Activated naive CD4-positive, alpha-beta T cell treated with anti-CD3 and anti-CD28 coated beads, Interleukin-2, amount 10 ng/mL, durations not matched to agents 7 days and 5 days (primary cell): ENCODE data around the gene TNFRSF1A.
"Not testable (repeated sequence)": the region's sequence is repeated elsewhere in the genome, so short reads cannot be mapped to it uniquely, and the experiment has no call there.

Source experiments
- CTCF ChIA-PET: fragments of 350-600 bp; sonication (Branson Sonifier 250); formaldehyde crosslinking; loops from one replicate; lab custom pipeline; 2021; ENCODE audit warnings: antibody characterized with exemption; lab: Charles Lee
- DNase-seq: peaks from one replicate; pipeline ENCODE4 v3.0.0-alpha.2; 2020
- H3K27ac Mint-ChIP-seq: one replicate; pipeline ENCODE4 v1.8.0; 2021; ENCODE audit warnings: mild to moderate bottlenecking, moderate library complexity, mixed read lengths
- H3K27me3 Mint-ChIP-seq: one replicate; pipeline ENCODE4 v1.8.0; 2021; ENCODE audit warnings: mild to moderate bottlenecking, mixed read lengths
- H3K36me3 Mint-ChIP-seq: one replicate; pipeline ENCODE4 v1.8.0; 2021; ENCODE audit warnings: mixed read lengths
- H3K4me1 Mint-ChIP-seq: one replicate; pipeline ENCODE4 v1.8.0; 2021; ENCODE audit warnings: mixed read lengths
- H3K4me3 Mint-ChIP-seq: one replicate; pipeline ENCODE4 v1.8.0; 2021; ENCODE audit warnings: mild to moderate bottlenecking, moderate library complexity, mixed read lengths
- H3K9me3 Mint-ChIP-seq: one replicate; pipeline ENCODE4 v1.8.0; 2021; ENCODE audit warnings: mixed read lengths

TNFRSF1A gene

DNA sequence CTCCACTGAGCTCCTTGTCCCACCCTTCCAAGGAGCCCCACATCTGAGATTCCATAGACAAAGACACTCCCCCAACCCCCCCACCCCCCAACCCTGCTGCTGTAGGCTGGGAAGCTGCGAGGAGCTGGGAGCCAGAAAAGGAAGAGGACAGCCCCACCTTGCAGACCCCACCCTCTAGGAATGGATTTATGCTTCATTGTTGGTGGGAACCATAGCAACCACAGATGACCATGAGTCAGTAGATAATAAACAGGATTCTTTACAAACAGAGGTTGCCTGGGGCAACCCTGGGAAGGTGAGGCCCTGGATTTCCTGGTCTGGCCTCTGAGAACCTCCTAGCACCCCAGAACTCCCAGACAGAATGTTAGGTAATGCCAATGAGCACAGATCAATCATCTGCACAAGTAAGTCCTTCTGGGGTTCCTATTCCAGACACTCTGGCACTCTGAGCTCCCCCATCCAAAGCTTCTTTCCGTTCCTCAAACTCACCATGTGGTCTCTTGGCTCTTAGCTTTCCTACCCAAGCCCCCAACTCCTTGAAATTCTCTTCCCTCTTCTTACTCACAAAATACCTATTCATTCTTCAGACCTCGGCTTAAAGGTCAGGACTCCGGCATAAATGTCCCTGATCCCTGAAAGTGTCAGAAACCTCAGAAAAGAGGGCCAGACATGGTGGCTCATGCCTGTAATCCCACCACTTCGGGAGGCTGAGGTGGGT lies 46.6 kb downstream of the TNFRSF1A start:
- no peaks in the 10 kb centered on the region for H3K4me1 Mint-ChIP-seq
- H3K27ac Mint-ChIP-seq = no peak overlapping the region
- CTCF ChIA-PET = interaction anchor here (1.3 to 1.6 kb wide), 3 partner anchors 9 to 16 kb away, joined by 3 to 4 read pairs (median 3); no protein-coding TSS in a partner anchor
- no peaks in the 10 kb centered on the region for H3K36me3 Mint-ChIP-seq
- DNase-seq = no peak
- H3K27me3 Mint-ChIP-seq = peaks cover 43% of the 10 kb centered on the region
- H3K9me3 Mint-ChIP-seq = no peaks in the 10 kb centered on the region
- no peak overlapping the region for H3K4me3 Mint-ChIP-seq

DNA sequence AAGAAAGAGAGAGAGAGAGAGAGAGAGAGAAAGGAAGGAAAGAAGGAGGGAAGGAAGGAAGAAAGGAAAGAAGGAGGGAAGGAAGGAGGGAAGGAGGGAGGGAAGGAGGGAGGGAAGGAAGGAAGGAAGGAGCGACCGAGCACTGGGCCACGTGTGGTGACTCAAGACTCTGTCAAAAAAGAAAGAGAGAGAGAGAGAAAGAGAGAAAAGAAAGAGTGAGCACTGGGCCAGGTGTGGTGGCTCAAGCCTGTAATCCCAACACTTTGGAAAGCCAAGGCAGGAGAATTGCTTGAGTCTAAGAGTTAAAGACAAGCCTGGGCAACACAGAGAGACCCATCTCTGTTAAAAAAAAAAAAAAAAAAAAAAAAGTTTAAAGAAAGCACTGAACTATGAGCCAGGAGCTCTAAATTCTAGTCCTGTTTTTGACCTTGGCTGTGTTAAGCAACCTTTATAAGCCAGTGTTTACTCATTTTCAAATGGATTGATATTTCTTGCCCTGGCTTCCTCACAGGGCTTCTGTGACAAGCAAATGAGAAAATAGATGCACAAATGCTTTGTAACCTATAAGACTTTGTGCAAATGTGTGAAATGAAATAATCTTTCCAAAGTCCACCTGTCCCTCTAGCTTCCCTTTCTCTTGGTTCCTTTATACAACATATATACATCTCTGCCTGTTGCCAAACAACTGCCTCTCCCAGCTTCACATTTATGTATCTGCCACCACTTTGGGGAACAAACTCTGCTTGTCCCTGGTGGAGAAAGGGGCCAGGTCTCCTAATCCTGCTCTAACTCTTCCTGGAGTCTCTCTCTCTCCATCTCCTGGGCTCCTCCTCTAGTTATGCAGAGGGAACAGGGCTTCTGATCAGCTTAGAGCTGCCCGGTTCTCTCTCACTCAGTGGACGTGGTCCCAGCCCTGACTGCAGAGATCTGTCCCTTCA lies 47.5 kb downstream of the TNFRSF1A start:
- Mint-ChIP-seq H3K9me3 (no peaks in the 10 kb centered on the region), H3K27ac (no peak overlapping the region), H3K4me1 (no peaks in the 10 kb centered on the region), H3K4me3 (no peak overlapping the region), H3K27me3 (peaks cover 39% of the 10 kb centered on the region), H3K36me3 (no peaks in the 10 kb centered on the region)
- no peak for DNase-seq
- CTCF ChIA-PET = interaction anchor here (1.3 to 1.6 kb wide), 3 partner anchors 8 to 16 kb away, joined by 3 to 4 read pairs (median 3); no protein-coding TSS in a partner anchor

DNA sequence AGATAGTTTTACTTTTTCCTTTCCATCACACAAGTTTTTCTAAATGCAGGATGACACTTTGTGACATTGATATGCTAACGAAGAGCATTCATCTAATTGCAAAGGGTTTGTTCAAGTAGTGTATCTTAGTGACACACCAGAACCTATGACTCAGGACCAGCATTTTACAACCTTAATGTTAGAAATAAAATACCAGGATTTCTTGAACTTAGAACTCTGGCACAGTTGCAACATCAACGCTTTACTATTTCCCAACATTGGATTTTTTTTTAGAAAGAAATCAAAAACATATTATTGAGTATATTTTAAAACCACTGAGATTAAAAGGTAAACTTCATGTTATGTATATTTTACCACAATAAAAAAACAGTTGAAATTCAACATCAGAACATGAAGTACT lies 49.3 kb downstream of the TNFRSF1A start:
- CTCF ChIA-PET = no interaction called here
- Mint-ChIP-seq H3K27ac (no peak overlapping the region), H3K4me1 (no peaks in the 10 kb centered on the region), H3K36me3 (no peaks in the 10 kb centered on the region), H3K4me3 (no peak overlapping the region), H3K27me3 (peaks cover 30% of the 10 kb centered on the region), H3K9me3 (no peaks in the 10 kb centered on the region)
- no peak for DNase-seq

DNA sequence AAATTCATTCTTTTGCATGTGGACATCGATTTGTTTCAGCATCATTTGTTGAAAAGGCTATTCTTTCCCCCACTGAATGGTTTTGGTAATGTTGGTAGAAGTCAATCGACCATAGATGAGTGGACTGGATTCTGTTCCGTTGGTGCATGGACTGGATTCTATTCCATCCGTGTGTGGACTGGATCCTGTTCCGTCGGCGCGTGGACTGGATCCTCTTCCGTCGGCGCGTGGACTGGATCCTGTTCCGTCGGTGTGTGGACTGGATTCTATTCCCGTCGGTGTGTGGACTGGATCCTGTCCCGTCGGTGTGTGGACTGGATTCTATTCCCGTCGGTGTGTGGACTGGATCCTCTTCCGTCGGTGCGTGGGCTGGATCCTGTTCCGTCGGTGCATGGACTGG lies 52.0 kb downstream of the TNFRSF1A start:
- H3K4me1 Mint-ChIP-seq, H3K9me3 Mint-ChIP-seq, H3K4me3 Mint-ChIP-seq, H3K36me3 Mint-ChIP-seq, CTCF ChIA-PET, DNase-seq, H3K27ac Mint-ChIP-seq: not testable (repeated sequence)
- peaks cover 18% of the 10 kb centered on the region for H3K27me3 Mint-ChIP-seq

DNA sequence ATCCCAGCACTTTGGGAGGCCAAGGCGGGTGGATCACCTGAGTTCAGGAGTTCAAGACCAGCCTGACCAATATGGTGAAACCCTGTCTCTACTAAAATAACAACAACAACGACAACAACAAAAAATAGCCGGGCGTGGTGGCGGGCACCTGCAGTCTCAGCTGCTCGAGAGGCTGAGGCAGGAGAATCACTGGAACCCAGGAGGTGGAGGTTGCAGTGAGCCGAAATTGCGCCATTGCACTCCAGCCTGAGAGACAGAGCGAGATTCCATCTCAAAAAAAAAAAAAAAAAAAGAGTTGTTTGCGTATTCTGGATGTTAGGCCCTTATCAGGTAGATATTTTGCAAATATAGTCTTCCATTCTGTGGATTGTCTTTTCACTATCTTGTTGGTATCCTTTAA lies 52.8 kb downstream of the TNFRSF1A start:
- CTCF ChIA-PET, H3K27ac Mint-ChIP-seq, H3K9me3 Mint-ChIP-seq, DNase-seq, H3K4me3 Mint-ChIP-seq, H3K4me1 Mint-ChIP-seq, H3K36me3 Mint-ChIP-seq: not testable (repeated sequence)
- peaks cover 16% of the 10 kb centered on the region for H3K27me3 Mint-ChIP-seq

DNA sequence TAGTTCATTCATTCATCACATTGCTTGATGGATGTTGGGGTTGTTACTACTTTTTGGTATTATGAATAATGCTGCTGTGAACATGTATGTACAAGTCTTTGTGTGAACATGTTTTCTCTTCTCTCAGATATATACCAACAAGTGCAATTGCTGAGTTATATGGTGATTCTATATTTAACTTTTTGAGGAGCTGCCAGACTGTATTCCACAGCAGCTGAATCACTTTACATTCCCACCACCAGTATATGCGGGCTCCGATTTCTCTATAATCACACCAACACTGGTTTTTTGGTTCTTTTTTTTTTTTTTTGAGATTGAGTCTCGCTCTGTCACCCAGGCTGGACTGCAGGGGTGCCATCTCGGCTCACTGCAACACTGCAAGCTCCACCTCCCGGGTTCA lies 53.6 kb downstream of the TNFRSF1A start:
- no peak overlapping the region for H3K4me3 Mint-ChIP-seq
- no peaks in the 10 kb centered on the region for H3K4me1 Mint-ChIP-seq
- H3K27me3 Mint-ChIP-seq = peaks cover 14% of the 10 kb centered on the region
- no peak overlapping the region for H3K27ac Mint-ChIP-seq
- no peak for DNase-seq
- CTCF ChIA-PET = interaction anchor here (1.1 to 4.9 kb wide), 5 partner anchors 9 to 544 kb away, joined by 3 to 28 read pairs (median 4); no protein-coding TSS in a partner anchor
- no peaks in the 10 kb centered on the region for H3K9me3 Mint-ChIP-seq
- H3K36me3 Mint-ChIP-seq = no peaks in the 10 kb centered on the region

DNA sequence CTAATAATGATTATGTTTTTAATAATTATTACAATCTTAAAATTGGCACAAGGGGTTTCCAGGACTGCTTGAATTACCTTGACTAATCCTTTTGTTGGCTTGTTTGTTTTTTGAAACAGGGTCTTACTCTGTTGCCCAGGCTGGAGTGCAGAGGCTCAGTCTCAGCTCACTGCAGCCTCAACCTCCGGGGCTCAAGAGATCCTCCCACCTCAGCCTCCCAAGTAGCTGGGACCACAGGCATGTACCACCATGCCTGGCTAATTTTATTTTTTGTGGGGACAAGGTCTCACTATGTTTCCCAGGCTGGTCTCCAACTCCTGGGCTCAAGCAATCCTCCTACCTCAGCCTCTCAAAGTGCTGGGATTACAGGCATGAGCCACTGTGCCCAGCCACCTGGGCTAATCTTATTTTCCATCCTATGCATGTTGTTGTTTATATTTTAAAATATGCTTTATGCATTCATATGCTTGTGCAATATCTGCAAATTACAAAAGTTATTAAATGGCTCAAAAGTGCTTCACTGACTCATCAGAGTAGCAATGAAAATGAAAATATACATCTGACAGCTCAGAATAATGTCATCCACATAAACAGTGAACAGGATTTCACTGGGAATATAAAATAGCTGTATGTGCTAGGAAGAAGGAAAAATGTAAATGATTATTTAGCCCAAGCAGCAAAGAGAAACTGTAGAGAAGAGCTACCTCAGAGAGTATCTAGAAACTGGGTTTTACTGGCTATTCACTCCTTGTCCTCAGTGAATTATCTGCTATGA lies 56.2 kb downstream of the TNFRSF1A start:
- Mint-ChIP-seq H3K36me3 (no peaks in the 10 kb centered on the region), H3K27me3 (peaks cover 28% of the 10 kb centered on the region), H3K4me3 (no peak overlapping the region), H3K27ac (no peak overlapping the region), H3K9me3 (no peaks in the 10 kb centered on the region), H3K4me1 (no peaks in the 10 kb centered on the region)
- no peak for DNase-seq
- CTCF ChIA-PET = interaction anchor here (0.6 to 4.9 kb wide), 18 partner anchors 9 to 298 kb away, joined by 3 to 28 read pairs (median 4); no protein-coding TSS in a partner anchor

DNA sequence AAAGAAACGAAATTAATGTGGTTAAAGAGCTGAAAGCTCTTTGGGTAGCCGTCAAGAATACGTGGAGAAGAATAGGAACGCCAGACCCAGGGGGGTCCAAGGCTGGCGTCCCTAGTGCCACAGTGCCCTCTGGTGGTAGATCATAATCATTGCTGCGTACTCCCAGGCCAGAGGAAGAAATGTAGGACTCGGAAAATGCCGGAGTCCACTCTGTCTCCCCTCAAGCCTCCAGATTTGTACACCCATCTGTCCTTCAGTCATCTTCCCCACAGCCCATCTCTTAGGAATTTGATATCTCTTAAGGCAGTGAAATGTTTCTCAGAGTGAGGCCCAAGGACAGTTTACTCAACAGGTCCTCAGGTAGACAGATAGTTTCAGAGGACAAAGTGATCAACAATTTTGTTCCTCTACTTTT lies 56.8 kb downstream of the TNFRSF1A start:
- Mint-ChIP-seq H3K27me3 (peaks cover 35% of the 10 kb centered on the region), H3K9me3 (no peaks in the 10 kb centered on the region), H3K4me1 (no peaks in the 10 kb centered on the region), H3K27ac (no peak overlapping the region), H3K4me3 (no peak overlapping the region), H3K36me3 (no peaks in the 10 kb centered on the region)
- peak; percentile 69 for DNase-seq
- CTCF ChIA-PET = interaction anchor here (0.6 to 4.9 kb wide), 16 partner anchors 9 to 296 kb away, joined by 3 to 28 read pairs (median 4); no protein-coding TSS in a partner anchor

DNA sequence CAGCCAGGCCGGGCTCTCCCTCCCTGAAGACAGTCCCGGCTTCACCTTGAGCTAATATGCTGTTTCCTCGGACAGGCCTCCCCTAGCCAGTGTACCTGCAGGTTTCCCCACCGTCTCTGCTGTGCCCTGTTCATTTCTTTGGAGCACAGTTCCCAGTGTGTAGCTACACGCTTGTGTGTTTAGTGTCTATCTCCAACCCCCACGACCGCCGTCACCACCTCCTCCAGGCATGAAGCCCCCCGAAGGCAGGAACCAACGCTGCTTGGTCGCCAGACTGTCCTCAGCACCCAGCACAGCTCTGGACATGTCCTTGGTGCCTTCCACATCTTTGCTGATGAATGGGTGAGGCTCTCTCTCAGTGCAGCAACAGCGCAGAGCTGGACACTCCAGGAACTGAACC lies 57.6 kb downstream of the TNFRSF1A start:
- CTCF ChIA-PET = interaction anchor here (0.6 to 4.9 kb wide), 21 partner anchors 8 to 295 kb away, joined by 3 to 28 read pairs (median 4); no protein-coding TSS in a partner anchor
- Mint-ChIP-seq H3K4me1 (no peaks in the 10 kb centered on the region), H3K4me3 (no peak overlapping the region), H3K9me3 (no peaks in the 10 kb centered on the region), H3K27ac (no peak overlapping the region), H3K27me3 (peaks cover 43% of the 10 kb centered on the region), H3K36me3 (no peaks in the 10 kb centered on the region)
- DNase-seq = no peak

DNA sequence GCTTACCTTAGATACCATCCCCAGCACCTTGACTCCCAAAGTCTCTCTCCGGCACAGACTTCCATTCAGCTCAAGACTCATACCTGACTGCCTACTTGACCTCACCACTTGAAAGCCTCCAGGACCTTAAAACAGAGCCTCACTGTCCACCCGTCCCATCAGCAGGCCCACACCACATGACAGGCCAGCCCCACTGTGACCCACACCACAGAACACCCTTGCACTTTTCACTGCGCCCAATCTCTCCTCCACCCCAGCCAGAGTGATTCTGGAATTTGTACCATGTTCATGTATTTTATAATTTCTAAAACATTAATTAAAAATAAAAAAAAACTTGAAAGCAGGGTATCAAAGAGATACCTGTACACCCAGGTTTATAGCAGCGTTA lies 59.4 kb downstream of the TNFRSF1A start:
- CTCF ChIA-PET = interaction anchor here (2.1 to 3.2 kb wide), 3 partner anchors 85 to 89 kb away, joined by 10 to 15 read pairs (median 13); no protein-coding TSS in a partner anchor
- H3K4me3 Mint-ChIP-seq = no peak overlapping the region
- peaks cover 6% of the 10 kb centered on the region for H3K4me1 Mint-ChIP-seq
- H3K27me3 Mint-ChIP-seq = peaks cover 54% of the 10 kb centered on the region
- H3K36me3 Mint-ChIP-seq = no peaks in the 10 kb centered on the region
- no peak for DNase-seq
- H3K9me3 Mint-ChIP-seq = no peaks in the 10 kb centered on the region
- H3K27ac Mint-ChIP-seq = no peak overlapping the region

DNA sequence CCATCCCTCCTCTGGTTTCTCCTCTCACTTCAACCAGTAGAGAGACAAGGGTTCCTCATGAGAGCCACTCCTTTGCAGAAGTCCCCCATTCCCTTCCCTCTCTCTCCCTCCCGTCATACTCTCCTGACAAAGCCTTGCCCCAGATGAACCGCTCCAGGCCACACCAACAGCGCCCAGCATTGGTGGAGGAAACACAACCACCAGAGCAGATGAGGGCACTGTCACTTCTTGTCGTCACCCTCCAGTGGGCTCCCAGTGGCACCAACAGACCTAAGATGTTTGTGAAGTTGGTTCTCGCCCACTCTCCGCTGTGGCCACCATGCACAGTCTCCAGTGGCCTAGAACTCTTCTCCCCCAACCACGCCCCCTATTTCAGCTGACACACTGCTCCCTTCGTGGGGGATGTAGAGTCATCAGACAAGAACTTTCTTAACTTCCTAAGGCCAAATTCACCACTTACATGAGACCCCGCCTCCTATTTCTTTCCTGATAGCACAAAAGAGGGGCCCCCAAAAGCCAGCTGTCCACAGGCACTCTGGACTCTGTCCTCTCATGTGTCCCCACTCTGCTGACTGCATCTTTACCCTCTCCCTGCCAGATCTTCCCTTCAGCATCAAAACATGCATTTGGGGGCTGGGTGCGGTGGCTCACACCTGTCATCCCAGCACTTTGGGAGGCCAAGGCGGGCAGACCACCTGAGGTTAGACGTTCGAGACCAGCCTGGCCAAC lies 60.6 kb downstream of the TNFRSF1A start:
- no peak for DNase-seq
- Mint-ChIP-seq H3K27me3 (peaks cover 65% of the 10 kb centered on the region), H3K4me1 (peaks cover 6% of the 10 kb centered on the region), H3K4me3 (no peak overlapping the region), H3K9me3 (no peaks in the 10 kb centered on the region), H3K27ac (no peak overlapping the region), H3K36me3 (no peaks in the 10 kb centered on the region)
- CTCF ChIA-PET = no interaction called here

DNA sequence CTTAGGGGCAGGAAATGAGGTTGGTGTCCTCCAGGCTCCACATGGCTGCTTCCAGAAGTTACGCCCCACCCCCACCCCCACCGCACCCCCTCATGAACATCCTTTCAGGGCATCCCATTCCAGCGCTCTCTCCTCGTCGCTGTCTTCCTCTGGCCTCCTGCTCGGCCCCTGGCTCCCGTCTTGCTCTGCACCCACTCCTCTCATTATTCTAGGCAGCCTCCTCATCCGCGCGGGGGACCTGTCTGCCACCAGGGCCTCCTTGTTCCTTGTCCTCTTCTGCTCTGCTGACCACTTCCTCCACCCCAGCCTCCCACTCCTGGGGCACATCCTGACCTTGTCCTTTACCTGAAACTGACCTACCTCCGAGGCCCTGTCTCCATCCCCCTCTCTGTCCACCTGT lies 61.2 kb downstream of the TNFRSF1A start:
- DNase-seq = no peak
- H3K4me3 Mint-ChIP-seq = no peak overlapping the region
- peaks cover 6% of the 10 kb centered on the region for H3K4me1 Mint-ChIP-seq
- no peaks in the 10 kb centered on the region for H3K36me3 Mint-ChIP-seq
- peaks cover 70% of the 10 kb centered on the region for H3K27me3 Mint-ChIP-seq
- H3K27ac Mint-ChIP-seq = no peak overlapping the region
- CTCF ChIA-PET = interaction anchor here (2.3 to 5.8 kb wide), 3 partner anchors 77 to 215 kb away, joined by 7 to 109 read pairs (median 30); no protein-coding TSS in a partner anchor
- H3K9me3 Mint-ChIP-seq = no peaks in the 10 kb centered on the region

DNA sequence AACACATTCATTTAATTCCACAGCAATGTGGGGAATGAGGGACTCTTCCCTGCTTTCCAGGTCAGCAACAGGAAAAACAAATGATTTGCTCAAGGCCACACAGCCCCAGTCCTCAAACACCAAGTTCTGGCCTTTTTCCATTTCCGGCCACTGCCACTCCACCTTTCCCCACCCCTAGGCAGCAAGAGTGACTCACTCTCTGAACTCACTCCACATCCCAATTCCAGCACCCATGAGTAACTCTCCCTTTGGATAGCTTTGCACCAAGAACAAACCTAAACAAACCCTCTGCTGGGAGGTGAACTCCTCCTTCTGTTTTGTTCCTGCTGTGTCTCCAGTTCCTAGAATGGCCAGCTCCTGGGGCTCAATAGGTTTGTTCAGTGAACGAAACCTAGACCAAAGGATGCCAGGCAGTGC lies 61.8 kb downstream of the TNFRSF1A start:
- Mint-ChIP-seq H3K4me1 (peaks cover 6% of the 10 kb centered on the region), H3K4me3 (peak overlapping the region; percentile 52), H3K27me3 (peaks cover 74% of the 10 kb centered on the region), H3K27ac (no peak overlapping the region), H3K9me3 (no peaks in the 10 kb centered on the region), H3K36me3 (no peaks in the 10 kb centered on the region)
- DNase-seq = no peak
- CTCF ChIA-PET = interaction anchor here (1.7 to 5.8 kb wide), 4 partner anchors 76 to 214 kb away, joined by 5 to 109 read pairs (median 18); no protein-coding TSS in a partner anchor
